ENCODE results near the gene SCAF1.

DNA sequence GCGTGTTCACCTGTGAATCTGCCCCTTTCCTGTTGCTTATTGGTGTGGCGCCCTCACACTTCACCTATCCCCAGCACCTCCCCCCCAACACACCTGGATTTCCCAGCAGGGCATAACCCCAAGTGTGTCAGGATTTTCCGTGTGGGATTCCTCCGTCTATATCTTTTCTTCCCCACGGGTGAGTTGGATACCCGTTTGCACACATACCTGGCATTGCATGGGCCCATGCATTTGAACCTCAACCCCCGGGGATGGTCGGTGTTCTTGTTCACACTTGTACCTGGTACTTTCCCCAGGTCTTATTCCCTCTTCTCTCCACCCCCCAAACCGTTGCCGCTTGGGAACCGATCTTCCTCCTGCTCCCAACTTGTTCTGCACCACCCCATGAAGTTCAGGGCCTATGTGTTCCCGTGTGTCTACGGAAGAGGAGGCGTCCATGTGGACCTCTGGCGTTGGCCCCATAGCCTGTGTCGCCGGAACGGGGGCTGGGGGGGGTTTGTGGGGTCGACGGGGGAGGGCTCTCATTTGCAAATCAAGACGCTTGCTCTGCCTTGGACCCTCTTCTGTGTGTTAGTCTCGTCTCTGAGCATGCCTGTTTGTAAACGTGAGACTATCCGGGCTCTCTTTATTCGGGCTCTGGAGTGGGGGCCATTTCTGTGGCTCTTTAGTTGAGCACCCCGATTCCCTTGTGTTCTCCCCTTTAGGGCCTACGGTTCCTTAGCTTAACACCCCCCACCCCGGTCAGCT is 49.4 kb upstream of the SCAF1 start:
- TF ChIP-seq, protein P1, sequence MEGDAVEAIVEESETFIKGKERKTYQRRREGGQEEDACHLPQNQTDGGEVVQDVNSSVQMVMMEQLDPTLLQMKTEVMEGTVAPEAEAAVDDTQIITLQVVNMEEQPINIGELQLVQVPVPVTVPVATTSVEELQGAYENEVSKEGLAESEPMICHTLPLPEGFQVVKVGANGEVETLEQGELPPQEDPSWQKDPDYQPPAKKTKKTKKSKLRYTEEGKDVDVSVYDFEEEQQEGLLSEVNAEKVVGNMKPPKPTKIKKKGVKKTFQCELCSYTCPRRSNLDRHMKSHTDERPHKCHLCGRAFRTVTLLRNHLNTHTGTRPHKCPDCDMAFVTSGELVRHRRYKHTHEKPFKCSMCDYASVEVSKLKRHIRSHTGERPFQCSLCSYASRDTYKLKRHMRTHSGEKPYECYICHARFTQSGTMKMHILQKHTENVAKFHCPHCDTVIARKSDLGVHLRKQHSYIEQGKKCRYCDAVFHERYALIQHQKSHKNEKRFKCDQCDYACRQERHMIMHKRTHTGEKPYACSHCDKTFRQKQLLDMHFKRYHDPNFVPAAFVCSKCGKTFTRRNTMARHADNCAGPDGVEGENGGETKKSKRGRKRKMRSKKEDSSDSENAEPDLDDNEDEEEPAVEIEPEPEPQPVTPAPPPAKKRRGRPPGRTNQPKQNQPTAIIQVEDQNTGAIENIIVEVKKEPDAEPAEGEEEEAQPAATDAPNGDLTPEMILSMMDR (IDR thresholded peaks at IDR 0.05; ENCODE audit: insufficient read depth, low read depth, low read length), result no peak
- no peak for TF ChIP-seq EZH2 (IDR thresholded peaks at IDR 0.05; ENCODE audit: insufficient read depth, low read length)

Measured in astrocyte (in vitro differentiated cells and primary cell).